ENCODE results near the gene PRKCB. TPM values are rescaled to one million over a fixed set of nuclear protein-coding genes. Genes with fewer than 3 reads are reported as not detected.

PRKCB gene
- total and polyA plus RNA-seq, 2 experiments from 2014 or later = 3.7 to 16.4 TPM

GRCh38 chr16:23901178-23902033 lies 65.6 kb downstream of the PRKCB start (continued):
- no peak for TF ChIP-seq ZNF462 (CRISPR knock-in tag; IDR thresholded peaks at IDR 0.05)
- no peak for TF ChIP-seq CREB1 (CRISPR knock-in tag; IDR thresholded peaks at IDR 0.05; ENCODE audit: low read depth)
- TF ChIP-seq REST (IDR thresholded peaks at IDR 0.05; ENCODE audit: unreplicated experiment) = no peak
- no peak for TF ChIP-seq NANOG (IDR thresholded peaks at IDR 0.05; ENCODE audit: borderline replicate concordance)
